ENCODE data around the gene SUMO3. TPM values are rescaled to one million over a fixed set of nuclear protein-coding genes. Genes with fewer than 3 reads are reported as not detected.

SUMO3 gene
- total and polyA plus RNA-seq, 2 of the 13 experiments (the other 11 are each of a cell fraction or from before 2014, with no cell fraction given), result 51.4 to 92.4 TPM

- peak; percentile 31; the same call in 1 of the 2 replicates for TF ChIP-seq UBTF (CRISPR knock-in tag; IDR thresholded peaks at IDR 0.05)
- TF ChIP-seq KLF15 (CRISPR knock-in tag; IDR thresholded peaks at IDR 0.05; ENCODE audit: borderline replicate concordance), result no peak
- no peak for TF ChIP-seq ZNF572 (CRISPR knock-in tag; IDR thresholded peaks at IDR 0.05)
- no peak for TF ChIP-seq CREM (IDR thresholded peaks at IDR 0.05)
- no peak for TF ChIP-seq CREM (CRISPR knock-in tag; IDR thresholded peaks at IDR 0.05)
- no peak for TF ChIP-seq ZNF160 (CRISPR knock-in tag; IDR thresholded peaks at IDR 0.05)
- no peak for TF ChIP-seq ATF6 (CRISPR knock-in tag; conservative IDR thresholded peaks at IDR 0.05)
- TF ChIP-seq NBN (conservative IDR thresholded peaks at IDR 0.05), result no peak
- TF ChIP-seq ZNF225 (CRISPR knock-in tag; IDR thresholded peaks at IDR 0.05), result no peak
- no peak for TF ChIP-seq CBX2 (IDR thresholded peaks at IDR 0.05; ENCODE audit: low read depth, low read length)
- TF ChIP-seq CBX2 (CRISPR knock-in tag; IDR thresholded peaks at IDR 0.05; ENCODE audit: low read depth), result no peak
- no peak for TF ChIP-seq GTF2F1 (IDR thresholded peaks at IDR 0.05; ENCODE audit: low read length)
- peak; percentile 58; the same call in 1 of the 2 replicates for TF ChIP-seq PAF1 (CRISPR knock-in tag; IDR thresholded peaks at IDR 0.05)
- no peak for TF ChIP-seq MBD4 (IDR thresholded peaks at IDR 0.05; ENCODE audit: borderline replicate concordance, low read length)
- 0 out of 2 replicates have a peak, but pooled peaks have one; percentile 37 for TF ChIP-seq KDM2A (CRISPR knock-in tag; IDR thresholded peaks at IDR 0.05; ENCODE audit: borderline replicate concordance, low read depth)
- TF ChIP-seq ZFP36L1 (CRISPR knock-in tag; IDR thresholded peaks at IDR 0.05), result no peak
- TF ChIP-seq POLR2AphosphoS5 (IDR thresholded peaks at IDR 0.05; ENCODE audit: low read depth, low read length), result peak; percentile 43; the same call in 1 of the 2 replicates
- no peak for TF ChIP-seq ZNF260 (CRISPR knock-in tag; IDR thresholded peaks at IDR 0.05; ENCODE audit: borderline replicate concordance, low read depth)
- TF ChIP-seq ZBTB38 (CRISPR knock-in tag; IDR thresholded peaks at IDR 0.05), result peak; percentile 86
- no peak for TF ChIP-seq ZBTB46 (CRISPR knock-in tag; IDR thresholded peaks at IDR 0.05; ENCODE audit: borderline replicate concordance)
- peak; percentile 65 for TF ChIP-seq ZNF687 (CRISPR knock-in tag; IDR thresholded peaks at IDR 0.05)
Observed at GRCh38 chr21:44848821-44849521, 31.1 kb upstream of the SUMO3 start (continued).
